GM21367 (cell line): ENCODE measurements around the gene TMPRSS11E.
"Not testable (repeated sequence)": the region's sequence is repeated elsewhere in the genome, so short reads cannot be mapped to it uniquely, and the experiment has no call there.

Experiments
- ATAC-seq: cut with Tn5 transposase; IDR thresholded peaks from one replicate; pipeline ENCODE4 v1.9.1; 2021; ENCODE audit not compliant: unreplicated experiment

The TMPRSS11E gene

GRCh38 chr4:68447201-68447600 is at the start of gene TMPRSS11E:
Gene TMPRSS11E, plus strand, starts transcription at chr4:68447463. Its CDS starts 50 bp downstream, at chr4:68447513.
- ATAC-seq = no peak

GRCh38 chr4:68399306-68399705 is 48.0 kb upstream of the TMPRSS11E start:
- no peak for ATAC-seq

GRCh38 chr4:68401231-68401630 is 46.0 kb upstream of the TMPRSS11E start:
- no peak for ATAC-seq

GRCh38 chr4:68404153-68404552 is 43.1 kb upstream of the TMPRSS11E start:
- no peak for ATAC-seq

DNA sequence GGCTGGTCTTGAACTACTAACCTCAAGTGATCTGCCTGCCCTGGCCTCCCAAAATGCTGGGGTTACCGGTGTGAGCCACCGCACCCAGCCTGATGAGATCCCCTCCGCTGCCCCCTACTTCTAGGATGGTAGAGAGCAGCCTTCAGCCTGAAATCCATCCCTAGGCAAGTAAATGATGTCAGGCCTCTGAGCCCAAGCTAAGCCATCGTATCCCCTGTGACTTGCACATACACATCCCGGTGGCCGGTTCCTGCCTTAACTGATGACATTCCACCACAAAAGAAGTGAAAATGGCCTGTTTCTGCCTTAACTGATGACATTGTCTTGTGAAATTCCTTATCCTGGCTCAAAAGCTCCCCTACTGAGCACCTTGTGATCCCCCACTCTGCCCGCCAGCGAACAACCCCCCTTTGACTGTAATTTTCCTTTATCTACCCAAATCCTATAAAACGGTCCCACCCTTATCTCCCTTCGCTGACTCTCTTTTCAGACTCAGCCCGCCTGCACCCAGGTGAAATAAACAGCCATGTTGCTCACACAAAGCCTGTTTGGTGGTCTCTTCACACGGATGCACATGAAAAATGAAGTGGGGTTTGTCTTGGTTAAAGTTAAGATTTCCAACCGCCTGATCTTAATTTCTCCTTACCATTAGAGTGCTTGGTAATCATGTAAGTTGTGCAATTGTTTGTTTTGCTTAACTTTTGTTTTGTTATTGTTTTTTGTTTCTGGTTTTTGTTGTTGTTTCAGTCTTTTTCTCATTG is 41.4 kb upstream of the TMPRSS11E start:
- ATAC-seq = not testable (repeated sequence)

DNA sequence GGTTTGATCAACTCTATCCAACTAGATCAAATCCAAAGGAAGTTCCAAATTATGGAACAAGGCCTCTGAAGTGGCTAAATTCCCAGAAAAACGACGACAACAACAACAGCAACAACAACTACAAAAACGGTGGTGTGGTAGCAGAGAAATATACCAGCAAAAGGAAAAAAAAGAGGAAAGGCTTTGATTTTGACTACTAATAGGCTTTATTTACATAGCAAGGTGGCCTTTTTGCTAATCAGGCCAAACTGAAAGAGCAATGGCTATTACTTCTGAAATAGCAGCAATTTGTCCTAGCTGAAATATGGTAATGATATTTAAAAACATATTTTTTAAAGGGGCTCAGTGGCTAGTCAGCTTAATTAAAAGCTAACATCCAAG is 40.8 kb upstream of the TMPRSS11E start:
- ATAC-seq = no peak

- not testable (repeated sequence) for ATAC-seq
Observed at GRCh38 chr4:68407015-68407867, 40.0 kb upstream of the TMPRSS11E start.

GRCh38 chr4:68407868-68408190 is 39.4 kb upstream of the TMPRSS11E start:
- no peak for ATAC-seq

DNA sequence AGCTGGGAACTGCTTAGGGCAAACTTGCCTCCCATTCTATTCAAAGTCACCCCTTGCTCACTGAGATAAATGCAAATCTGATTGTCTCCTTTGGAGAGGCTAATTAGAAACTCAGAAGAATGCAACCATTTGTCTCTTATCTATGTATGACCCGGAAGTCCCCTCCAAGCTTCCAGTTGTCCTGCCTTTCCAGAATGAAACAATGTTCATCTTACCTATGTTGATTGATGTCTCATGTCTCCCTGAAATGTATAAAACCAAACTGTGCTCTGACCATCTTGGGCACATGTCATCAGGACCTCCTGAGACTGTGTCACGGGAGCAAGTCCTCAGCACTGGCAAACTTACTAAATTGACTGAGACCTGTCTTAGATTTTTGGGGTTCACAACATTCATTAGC is 37.1 kb upstream of the TMPRSS11E start:
- ATAC-seq = no peak

DNA sequence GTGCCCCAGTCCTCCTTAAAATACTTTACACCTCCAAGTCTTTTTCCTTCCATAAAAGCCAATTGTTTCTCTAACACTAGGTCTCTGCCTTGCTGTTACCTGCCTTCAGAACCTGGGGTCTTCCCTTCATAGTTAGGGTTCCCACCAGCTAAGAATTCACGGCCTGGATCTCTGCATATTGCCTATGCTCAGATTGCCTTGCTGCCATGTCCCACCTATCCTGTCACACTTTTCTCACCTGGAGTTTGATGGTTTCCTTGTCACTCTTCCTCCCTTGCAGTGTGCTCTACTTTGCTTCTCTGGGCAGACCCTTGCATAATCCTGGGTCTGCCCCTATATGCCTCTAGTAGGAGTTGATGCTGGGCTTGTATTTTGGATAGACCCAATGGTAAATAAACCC is 36.6 kb upstream of the TMPRSS11E start:
- no peak for ATAC-seq

GRCh38 chr4:68412031-68412430 is 35.2 kb upstream of the TMPRSS11E start:
- not testable (repeated sequence) for ATAC-seq

GRCh38 chr4:68416591-68416990 is 30.7 kb upstream of the TMPRSS11E start:
- ATAC-seq = no peak

GRCh38 chr4:68426516-68426915 is 20.7 kb upstream of the TMPRSS11E start:
- no peak for ATAC-seq

DNA sequence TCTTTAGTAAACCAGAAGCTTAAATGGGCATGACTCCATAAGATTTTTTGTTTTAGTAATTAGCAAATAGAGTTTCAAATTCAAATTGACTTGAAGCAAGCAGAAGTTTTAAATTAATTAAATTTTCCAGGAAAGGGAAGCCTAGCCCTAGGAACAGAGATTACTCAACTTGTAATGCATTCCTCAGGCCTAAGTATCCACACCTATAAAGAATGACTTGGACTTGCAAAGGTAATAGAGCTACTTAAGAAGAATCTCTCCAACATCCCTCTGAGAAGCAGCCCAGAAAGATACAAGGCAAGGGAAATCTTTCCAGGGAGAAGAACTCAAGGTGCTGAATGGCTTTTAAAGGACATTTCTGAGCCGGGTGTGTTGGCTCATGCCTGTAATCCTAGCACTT is 16.9 kb upstream of the TMPRSS11E start:
- no peak for ATAC-seq

- no peak for ATAC-seq
Observed at GRCh38 chr4:68432320-68432719, 14.9 kb upstream of the TMPRSS11E start.

- ATAC-seq = no peak
Observed at GRCh38 chr4:68433582-68433981, 13.7 kb upstream of the TMPRSS11E start.

- ATAC-seq = no peak
Observed at GRCh38 chr4:68434277-68434676, 13.0 kb upstream of the TMPRSS11E start.

DNA sequence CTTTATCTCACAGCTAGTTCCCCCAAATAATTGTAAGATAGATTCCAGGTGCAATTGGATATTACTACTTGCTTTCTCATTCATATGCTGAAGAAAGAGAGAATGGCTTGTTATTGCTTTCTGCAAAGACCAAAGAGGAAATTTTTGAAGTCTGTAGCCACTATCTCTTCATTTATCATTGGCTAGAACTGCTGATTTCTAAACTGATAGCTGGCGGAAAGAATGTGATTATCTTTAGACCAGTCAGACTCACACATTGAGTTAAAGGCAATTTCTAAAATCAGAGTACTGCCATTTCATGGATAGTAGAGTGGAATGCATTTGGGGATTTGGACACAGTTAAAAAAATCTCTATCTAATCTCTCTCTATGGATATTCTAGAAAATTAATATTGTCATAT is 12.4 kb upstream of the TMPRSS11E start:
- no peak for ATAC-seq

- ATAC-seq = no peak
Observed at GRCh38 chr4:68445111-68445510, 2.2 kb upstream of the TMPRSS11E start.

- ATAC-seq = peak; percentile 91
Observed at GRCh38 chr4:68451246-68452211, 4.3 kb downstream of the TMPRSS11E start.

GRCh38 chr4:68460085-68460484 is 12.8 kb downstream of the TMPRSS11E start:
- ATAC-seq = no peak
